PC-9 (cell line): Measurements from ENCODE around the gene BTBD3. TPM values are rescaled to one million over a fixed set of nuclear protein-coding genes. Genes with fewer than 3 reads are reported as not detected.

Source experiments
- BruUV-seq: library from RNA; stranded (reverse); fragments of 400-500 nt; replicated peaks from 2 replicates; lab custom pipeline; 2021; lab: Mats Ljungman, UMichigan
- CTCF ChIA-PET: fragments of 300-600 bp; sonication (Branson Sonifier 250); formaldehyde crosslinking; loops from one replicate; lab custom pipeline; 2022; ENCODE audit warnings: antibody characterized with exemption; lab: Charles Lee
- POLR2A ChIA-PET: fragments of 300-600 bp; sonication (Branson Sonifier 250); formaldehyde crosslinking; loops from one replicate; lab custom pipeline; 2022; ENCODE audit warnings: antibody characterized with exemption; ENCODE audit not compliant: unreplicated experiment; lab: Charles Lee
- DNase-seq, 2 experiments: peaks; one replicate each; pipeline versions ENCODE4 v3.0.0 to v3.0.0-alpha.2; 2015 to 2022; ENCODE audit warnings: mixed read lengths in 1 of 2
- H2AFZ ChIP-seq: fragments of 200-600 bp; sonication (generic); 2 replicates; pipeline ENCODE4 v1.8.1; 2017; ENCODE audit warnings: antibody characterized with exemption
- H3F3A ChIP-seq: fragments of 200-600 bp; sonication (generic); 2 replicates; pipeline ENCODE4 v1.8.1; 2017; ENCODE audit warnings: antibody characterized with exemption, mild to moderate bottlenecking, low read depth; ENCODE audit not compliant: insufficient read depth
- H3K27ac ChIP-seq: fragments of 200-600 bp; sonication (generic); 2 replicates; pipeline ENCODE4 v1.6.1; 2016; ENCODE audit warnings: mixed run types
- H3K27me3 ChIP-seq: fragments of 200-600 bp; sonication (generic); 2 replicates; pipeline ENCODE4 v1.6.1; 2016; ENCODE audit warnings: low read depth, mixed run types; ENCODE audit not compliant: insufficient read depth
- H3K36me3 ChIP-seq: fragments of 200-600 bp; sonication (generic); 2 replicates; pipeline ENCODE4 v1.6.1; 2016; ENCODE audit warnings: low read depth, mixed run types
- H3K4me1 ChIP-seq: fragments of 200-600 bp; sonication (generic); replicated peaks from 2 replicates; pipeline ENCODE4 v1.6.1; 2016; ENCODE audit warnings: mixed run types; ENCODE audit not compliant: insufficient read depth
- H3K4me2 ChIP-seq: fragments of 200-600 bp; sonication (generic); 2 replicates; pipeline ENCODE4 v1.6.1; 2017; ENCODE audit warnings: mixed run types
- H3K4me3 ChIP-seq: fragments of 200-600 bp; sonication (generic); 2 replicates; pipeline ENCODE4 v1.6.1; 2016; ENCODE audit warnings: mixed run types
- H3K79me2 ChIP-seq: fragments of 200-600 bp; sonication (generic); 2 replicates; pipeline ENCODE4 v1.6.1; 2017; ENCODE audit warnings: low read depth, mixed run types
- H3K9me2 ChIP-seq: fragments of 200-600 bp; sonication (generic); 2 replicates; pipeline ENCODE4 v1.8.1; 2017; ENCODE audit warnings: mild to moderate bottlenecking; ENCODE audit not compliant: insufficient read depth
- H3K9me3 ChIP-seq: fragments of 200-600 bp; sonication (generic); 2 replicates; pipeline ENCODE4 v1.8.1; 2016; ENCODE audit warnings: low read depth; ENCODE audit not compliant: insufficient read depth
- H4K20me1 ChIP-seq: fragments of 200-600 bp; sonication (generic); 2 replicates; pipeline ENCODE4 v1.8.1; 2017; ENCODE audit not compliant: insufficient read depth
- CTCF ChIP-seq: fragments of 200-600 bp; sonication (generic); conservative IDR thresholded peaks from 2 replicates; pipeline ENCODE4 v1.6.1; 2017; ENCODE audit warnings: mixed run types, antibody characterized with exemption, mild to moderate bottlenecking, moderate library complexity
- EZH2 ChIP-seq: fragments of 200-600 bp; sonication (generic); IDR thresholded peaks from 2 replicates; pipeline ENCODE4 v1.8.0; 2017; ENCODE audit warnings: antibody characterized with exemption, low read depth
- intact Hi-C: fragments of 100-400 bp; cut with micrococcal nuclease; formaldehyde crosslinking; loops from one replicate; pipeline ENCODE4 v1.10.0; 2022; ENCODE audit not compliant: unreplicated experiment
- total RNA-seq: library from RNA; stranded (reverse); gene quantifications from 2 replicates; pipeline ENCODE4 v1.2.3, GENCODE V29; 2021

Gene BTBD3
- total RNA-seq, 1 experiment from 2014 or later = 17.6 TPM

GRCh38 chr20:11926292-11926998 is 8.8 kb downstream of the BTBD3 start:
- no peak overlapping the region for H3K4me2 ChIP-seq
- H3K36me3 ChIP-seq = no peaks in the 10 kb centered on the region
- intact Hi-C loops = no loop called here
- H3K4me3 ChIP-seq = no peak overlapping the region
- H3F3A ChIP-seq = no peaks in the 10 kb centered on the region
- no peaks in the 10 kb centered on the region for H3K9me3 ChIP-seq
- H3K9me2 ChIP-seq = no peaks in the 10 kb centered on the region
- H2AFZ ChIP-seq = no peak overlapping the region
- no peak overlapping the region for H3K27ac ChIP-seq
- no peaks in the 10 kb centered on the region for H4K20me1 ChIP-seq
- CTCF ChIA-PET = no interaction called here
- H3K79me2 ChIP-seq = no peaks in the 10 kb centered on the region
- BruUV-seq = no TSS peak
- no peak for TF ChIP-seq CTCF
- no peak for TF ChIP-seq EZH2
- no peaks in the 10 kb centered on the region for H3K4me1 ChIP-seq
- no peaks in the 10 kb centered on the region for H3K27me3 ChIP-seq
- POLR2A ChIA-PET = no interaction called here
- no peak for DNase-seq

GRCh38 chr20:11929947-11930346 is 12.3 kb downstream of the BTBD3 start:
- no peaks in the 10 kb centered on the region for H3K36me3 ChIP-seq
- no peaks in the 10 kb centered on the region for H3K9me2 ChIP-seq
- BruUV-seq = no TSS peak
- H3K27ac ChIP-seq = no peak overlapping the region
- H4K20me1 ChIP-seq = no peaks in the 10 kb centered on the region
- POLR2A ChIA-PET = no interaction called here
- no peak overlapping the region for H3K4me2 ChIP-seq
- H3K27me3 ChIP-seq = no peaks in the 10 kb centered on the region
- DNase-seq = no peak
- no peaks in the 10 kb centered on the region for H3K4me1 ChIP-seq
- CTCF ChIA-PET = no interaction called here
- intact Hi-C loops = no loop called here
- H3F3A ChIP-seq = no peaks in the 10 kb centered on the region
- no peak for TF ChIP-seq CTCF
- TF ChIP-seq EZH2 = no peak
- no peak overlapping the region for H2AFZ ChIP-seq
- H3K79me2 ChIP-seq = no peaks in the 10 kb centered on the region
- no peaks in the 10 kb centered on the region for H3K9me3 ChIP-seq
- H3K4me3 ChIP-seq = no peak overlapping the region

- Histone ChIP-seq H3K4me3 (no peak overlapping the region), H3F3A (no peaks in the 10 kb centered on the region), H3K27me3 (no peaks in the 10 kb centered on the region), H3K4me2 (no peak overlapping the region), H3K4me1 (no peaks in the 10 kb centered on the region), H3K27ac (no peak overlapping the region), H2AFZ (no peak overlapping the region), H4K20me1 (no peaks in the 10 kb centered on the region), H3K9me2 (no peaks in the 10 kb centered on the region; the same call in 1 of the 2 replicates), H3K79me2 (no peaks in the 10 kb centered on the region), H3K9me3 (no peaks in the 10 kb centered on the region), H3K36me3 (no peaks in the 10 kb centered on the region)
- ChIA-PET CTCF (no interaction called here), POLR2A (no interaction called here)
- TF ChIP-seq CTCF (no peak), EZH2 (no peak)
- no peak for DNase-seq
- intact Hi-C loops = no loop called here
- BruUV-seq = no TSS peak
These were observed 17.8 kb downstream of the BTBD3 start for GRCh38 chr20:11935212-11936154.
